Endothelial cell of umbilical vein (primary cell): Measurements from ENCODE around the gene TRNAU1AP.
"Not testable (repeated sequence)": the region's sequence is repeated elsewhere in the genome, so short reads cannot be mapped to it uniquely, and the experiment has no call there.

Source experiments
- EZH2 ChIP-seq: IDR thresholded peaks from 2 replicates; pipeline ENCODE4 v1.6.1; 2012; ENCODE audit warnings: borderline replicate concordance, low read depth, mild to moderate bottlenecking, moderate library complexity, low read length, inconsistent platforms; ENCODE audit not compliant: severe bottlenecking
- JUN ChIP-seq: IDR thresholded peaks from 2 replicates; pipeline ENCODE4 v1.6.1; 2011; ENCODE audit warnings: borderline replicate concordance, low read depth; ENCODE audit not compliant: insufficient read length, insufficient read depth
- POLR2A ChIP-seq: IDR thresholded peaks from 2 replicates; pipeline ENCODE4 v1.6.1; 2012; ENCODE audit warnings: low read depth, mild to moderate bottlenecking, control low read depth, low read length
- TF ChIP-seq, protein P1 (sequence below), 2 donors: IDR thresholded peaks; 1 replicate in 1 of 2; 2 replicates in 1 of 2; pipeline ENCODE4 v1.5.1; 2011; ENCODE audit warnings: low read length in 2 of 2, mild to moderate bottlenecking in 2 of 2, moderate library complexity in 2 of 2, control low read depth in 1 of 2, inconsistent platforms in 1 of 2, low read depth in 1 of 2; ENCODE audit not compliant: insufficient read depth in 1 of 2; ENCODE audit errors: extremely low read depth in 1 of 2

GRCh38 chr1:28586585-28587391 lies 33.9 kb downstream of the TRNAU1AP start:
- TF ChIP-seq, protein P1, sequence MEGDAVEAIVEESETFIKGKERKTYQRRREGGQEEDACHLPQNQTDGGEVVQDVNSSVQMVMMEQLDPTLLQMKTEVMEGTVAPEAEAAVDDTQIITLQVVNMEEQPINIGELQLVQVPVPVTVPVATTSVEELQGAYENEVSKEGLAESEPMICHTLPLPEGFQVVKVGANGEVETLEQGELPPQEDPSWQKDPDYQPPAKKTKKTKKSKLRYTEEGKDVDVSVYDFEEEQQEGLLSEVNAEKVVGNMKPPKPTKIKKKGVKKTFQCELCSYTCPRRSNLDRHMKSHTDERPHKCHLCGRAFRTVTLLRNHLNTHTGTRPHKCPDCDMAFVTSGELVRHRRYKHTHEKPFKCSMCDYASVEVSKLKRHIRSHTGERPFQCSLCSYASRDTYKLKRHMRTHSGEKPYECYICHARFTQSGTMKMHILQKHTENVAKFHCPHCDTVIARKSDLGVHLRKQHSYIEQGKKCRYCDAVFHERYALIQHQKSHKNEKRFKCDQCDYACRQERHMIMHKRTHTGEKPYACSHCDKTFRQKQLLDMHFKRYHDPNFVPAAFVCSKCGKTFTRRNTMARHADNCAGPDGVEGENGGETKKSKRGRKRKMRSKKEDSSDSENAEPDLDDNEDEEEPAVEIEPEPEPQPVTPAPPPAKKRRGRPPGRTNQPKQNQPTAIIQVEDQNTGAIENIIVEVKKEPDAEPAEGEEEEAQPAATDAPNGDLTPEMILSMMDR (IDR thresholded peaks at IDR 0.05; ENCODE audit: extremely low read depth in 1 of 2, insufficient read depth in 1 of 2, low read depth in 1 of 2, low read length in 2 of 2), result not testable (repeated sequence)
- not testable (repeated sequence) for TF ChIP-seq EZH2, POLR2A, JUN
